Astrocyte (in vitro differentiated cells and primary cell): ENCODE data around the gene CSNK2B. TPM values are rescaled to one million over a fixed set of nuclear protein-coding genes. Genes with fewer than 3 reads are reported as not detected.

ENCODE experiments used
- DNase-seq: peaks from one replicate; pipeline ENCODE4 v3.0.0-alpha.2; 2010; ENCODE audit warnings: low read depth
- FAIRE-seq: peaks from 2 replicates; lab custom pipeline; 2011; peaks lifted over from hg19 to GRCh38; lab: Jason Lieb, UNC
- H2AFZ ChIP-seq: 2 replicates; pipeline ENCODE4 v1.6.0; 2012; ENCODE audit warnings: low read depth, low read length, inconsistent platforms
- H3K27ac ChIP-seq: 2 replicates; pipeline ENCODE4 v1.5.1; 2011; ENCODE audit warnings: low read depth, low read length, inconsistent platforms
- H3K27me3 ChIP-seq: 2 replicates; pipeline ENCODE4 v1.6.0; 2011; ENCODE audit warnings: low read length, inconsistent platforms; ENCODE audit not compliant: insufficient read depth
- H3K36me3 ChIP-seq: 2 replicates; pipeline ENCODE4 v1.5.1; 2011; ENCODE audit warnings: low read length, inconsistent platforms; ENCODE audit not compliant: insufficient read depth
- H3K4me1 ChIP-seq: 2 replicates; pipeline ENCODE4 v1.5.1; 2011; ENCODE audit warnings: low read length, inconsistent platforms; ENCODE audit not compliant: insufficient read depth
- H3K4me2 ChIP-seq: 2 replicates; pipeline ENCODE4 v1.6.0; 2012; ENCODE audit warnings: low read length, inconsistent platforms
- H3K4me3 ChIP-seq: 2 replicates; pipeline ENCODE4 v1.5.1; 2011; ENCODE audit warnings: low read depth, mild to moderate bottlenecking, low read length, inconsistent platforms; ENCODE audit not compliant: insufficient read depth
- H3K79me2 ChIP-seq: 2 replicates; pipeline ENCODE4 v1.6.0; 2012; ENCODE audit warnings: mild to moderate bottlenecking, low read length, inconsistent platforms; ENCODE audit not compliant: insufficient read depth
- H3K9ac ChIP-seq: 2 replicates; pipeline ENCODE4 v1.6.0; 2012; ENCODE audit warnings: mild to moderate bottlenecking, low read length, inconsistent platforms
- H3K9me3 ChIP-seq: 2 replicates; pipeline ENCODE4 v1.5.1; 2012; ENCODE audit warnings: low read depth, mild to moderate bottlenecking, low read length, inconsistent platforms; ENCODE audit not compliant: insufficient read depth
- H4K20me1 ChIP-seq: 2 replicates; pipeline ENCODE4 v1.6.0; 2012; ENCODE audit warnings: low read length, inconsistent platforms; ENCODE audit not compliant: insufficient read depth
- H3K27ac Mint-ChIP-seq: one replicate; pipeline ENCODE4 v1.8.0; 2021; ENCODE audit warnings: mild to moderate bottlenecking, mixed read lengths; ENCODE audit not compliant: unreplicated experiment
- H3K27me3 Mint-ChIP-seq: one replicate; pipeline ENCODE4 v1.8.0; 2021; ENCODE audit warnings: low read depth, mixed read lengths; ENCODE audit not compliant: unreplicated experiment
- H3K36me3 Mint-ChIP-seq: one replicate; pipeline ENCODE4 v1.8.0; 2021; ENCODE audit warnings: low read depth, mixed read lengths; ENCODE audit not compliant: unreplicated experiment
- H3K4me1 Mint-ChIP-seq: one replicate; pipeline ENCODE4 v1.8.0; 2021; ENCODE audit warnings: low read depth, mixed read lengths; ENCODE audit not compliant: unreplicated experiment
- H3K4me3 Mint-ChIP-seq: one replicate; pipeline ENCODE4 v1.8.0; 2021; ENCODE audit warnings: mild to moderate bottlenecking, moderate library complexity, mixed read lengths; ENCODE audit not compliant: unreplicated experiment
- H3K9me3 Mint-ChIP-seq: one replicate; pipeline ENCODE4 v1.8.0; 2021; ENCODE audit warnings: mild to moderate bottlenecking, mixed read lengths; ENCODE audit not compliant: unreplicated experiment
- EZH2 ChIP-seq: IDR thresholded peaks from 2 replicates; pipeline ENCODE4 v1.6.1; 2012; ENCODE audit warnings: mild to moderate bottlenecking, low read length, inconsistent platforms; ENCODE audit not compliant: insufficient read depth
- total RNA-seq: library from RNA; stranded (reverse); gene quantifications from 2 replicates; pipeline ENCODE4 v1.2.1, GENCODE V29; 2021
- TF ChIP-seq, protein P1 (sequence below): IDR thresholded peaks from 2 replicates; pipeline ENCODE4 v1.5.1; 2011; ENCODE audit warnings: low read depth, mild to moderate bottlenecking, inconsistent platforms, low read length, moderate library complexity; ENCODE audit not compliant: insufficient read depth

Gene CSNK2B
- total RNA-seq, 1 donor from 2014 or later = 208 TPM

- no peaks in the 10 kb centered on the region for H3K9me3 ChIP-seq
- no peak for TF ChIP-seq EZH2
- TF ChIP-seq, protein P1, sequence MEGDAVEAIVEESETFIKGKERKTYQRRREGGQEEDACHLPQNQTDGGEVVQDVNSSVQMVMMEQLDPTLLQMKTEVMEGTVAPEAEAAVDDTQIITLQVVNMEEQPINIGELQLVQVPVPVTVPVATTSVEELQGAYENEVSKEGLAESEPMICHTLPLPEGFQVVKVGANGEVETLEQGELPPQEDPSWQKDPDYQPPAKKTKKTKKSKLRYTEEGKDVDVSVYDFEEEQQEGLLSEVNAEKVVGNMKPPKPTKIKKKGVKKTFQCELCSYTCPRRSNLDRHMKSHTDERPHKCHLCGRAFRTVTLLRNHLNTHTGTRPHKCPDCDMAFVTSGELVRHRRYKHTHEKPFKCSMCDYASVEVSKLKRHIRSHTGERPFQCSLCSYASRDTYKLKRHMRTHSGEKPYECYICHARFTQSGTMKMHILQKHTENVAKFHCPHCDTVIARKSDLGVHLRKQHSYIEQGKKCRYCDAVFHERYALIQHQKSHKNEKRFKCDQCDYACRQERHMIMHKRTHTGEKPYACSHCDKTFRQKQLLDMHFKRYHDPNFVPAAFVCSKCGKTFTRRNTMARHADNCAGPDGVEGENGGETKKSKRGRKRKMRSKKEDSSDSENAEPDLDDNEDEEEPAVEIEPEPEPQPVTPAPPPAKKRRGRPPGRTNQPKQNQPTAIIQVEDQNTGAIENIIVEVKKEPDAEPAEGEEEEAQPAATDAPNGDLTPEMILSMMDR = no peak
- no peak overlapping the region for H3K4me3 ChIP-seq
- Mint-ChIP-seq H3K27me3 (no peaks in the 10 kb centered on the region), H3K9me3 (no peaks in the 10 kb centered on the region), H3K4me3 (no peak overlapping the region), H3K36me3 (peaks cover 20% of the 10 kb centered on the region), H3K4me1 (peaks cover 11% of the 10 kb centered on the region), H3K27ac (no peak overlapping the region)
- DNase-seq (no peak), FAIRE-seq (no peak)
- H3K4me1 ChIP-seq = peaks cover 5% of the 10 kb centered on the region
- H4K20me1 ChIP-seq = peaks cover 3% of the 10 kb centered on the region
- H3K27ac ChIP-seq = no peak overlapping the region
- H2AFZ ChIP-seq = no peak overlapping the region
- no peak overlapping the region for H3K9ac ChIP-seq
- no peaks in the 10 kb centered on the region for H3K79me2 ChIP-seq
- H3K4me2 ChIP-seq = no peak overlapping the region
- H3K27me3 ChIP-seq = no peaks in the 10 kb centered on the region
- H3K36me3 ChIP-seq = peaks cover 31% of the 10 kb centered on the region
Observed at GRCh38 chr6:31691078-31691463, 25.2 kb downstream of the CSNK2B start.

- Histone ChIP-seq H3K36me3 (peaks cover 33% of the 10 kb centered on the region), H3K27ac (no peak overlapping the region), H3K79me2 (no peaks in the 10 kb centered on the region), H3K9ac (no peak overlapping the region), H3K4me2 (no peak overlapping the region), H4K20me1 (peaks cover 4% of the 10 kb centered on the region), H3K4me3 (no peak overlapping the region), H3K9me3 (no peaks in the 10 kb centered on the region), H3K4me1 (peaks cover 5% of the 10 kb centered on the region), H2AFZ (no peak overlapping the region), H3K27me3 (no peaks in the 10 kb centered on the region)
- no peaks in the 10 kb centered on the region for H3K27me3 Mint-ChIP-seq
- no peak overlapping the region for H3K27ac Mint-ChIP-seq
- no peak for DNase-seq
- no peak for TF ChIP-seq EZH2
- TF ChIP-seq, protein P1 = no peak
- H3K4me1 Mint-ChIP-seq = peaks cover 11% of the 10 kb centered on the region
- no peak overlapping the region for H3K4me3 Mint-ChIP-seq
- peaks cover 14% of the 10 kb centered on the region for H3K36me3 Mint-ChIP-seq
- FAIRE-seq = no peak
- no peaks in the 10 kb centered on the region for H3K9me3 Mint-ChIP-seq
Observed at GRCh38 chr6:31691564-31692108, 25.8 kb downstream of the CSNK2B start.

GRCh38 chr6:31692353-31692752, 26.5 kb downstream of the CSNK2B start:
- Histone ChIP-seq H3K36me3 (peaks cover 29% of the 10 kb centered on the region), H4K20me1 (peaks cover 11% of the 10 kb centered on the region), H3K9ac (no peak overlapping the region), H3K27me3 (no peaks in the 10 kb centered on the region), H2AFZ (no peak overlapping the region), H3K9me3 (no peaks in the 10 kb centered on the region), H3K4me1 (peaks cover 5% of the 10 kb centered on the region), H3K79me2 (no peaks in the 10 kb centered on the region), H3K4me2 (no peak overlapping the region), H3K4me3 (no peak overlapping the region), H3K27ac (no peak overlapping the region)
- TF ChIP-seq, protein P1 = no peak
- no peak for TF ChIP-seq EZH2
- FAIRE-seq (no peak), DNase-seq (no peak)
- Mint-ChIP-seq H3K27me3 (no peaks in the 10 kb centered on the region), H3K27ac (no peak overlapping the region), H3K4me3 (no peak overlapping the region), H3K36me3 (peaks cover 13% of the 10 kb centered on the region), H3K4me1 (peaks cover 11% of the 10 kb centered on the region), H3K9me3 (no peaks in the 10 kb centered on the region)
